ENCODE measurements around the gene ATXN7L3. TPM values are rescaled to one million over a fixed set of nuclear protein-coding genes. Genes with fewer than 3 reads are reported as not detected.

The ATXN7L3 gene
- total and polyA plus RNA-seq, 12 donors, result 19.6 to 81.4 (median 48.0) TPM

- Histone ChIP-seq H3K4me3 (peak overlapping the region; percentile 54 to 81 (median 62)), H3K36me3 (replicated peaks in 1 of 2) (peaks cover 0 to 10% of the 10 kb centered on the region in 2 donors), H3K27ac (peak overlapping the region; percentile 80 to 100 (median 99)), H3K27me3 (no peaks in the 10 kb centered on the region), H3K9me3 (replicated peaks in 1 of 3) (no peaks in the 10 kb centered on the region), H3K4me1 (replicated peaks in 1 of 2) (peaks cover 20 to 41% of the 10 kb centered on the region in 2 donors)
- WGBS, 4 donors, result 0% methylated on average over 58 to 106 of the region's 108 CpGs
- intact Hi-C loops (cut with DNase I), result no loop called here
- DNase-seq, result peak; percentile 57 to 71 (median 69)
- TF ChIP-seq POLR2A (IDR thresholded peaks at IDR 0.05) (peak; percentile 23 to 28), CTCF (IDR thresholded peaks at IDR 0.05) (no peak)
These were observed 20.8 kb upstream of the ATXN7L3 start for GRCh38 chr17:44220213-44221083.

GRCh38 chr17:44219616-44220212, 20.0 kb upstream of the ATXN7L3 start, which contains the start of gene UBTF:
UBTF (minus strand) TSS chr17:44219675; CDS start chr17:44218229, 1,446 bp downstream.
- intact Hi-C loops (cut with DNase I), result loop anchor here (2.0 kb wide), 2 partner anchors 105 to 107 kb away; partner anchors contain the start of gene SLC25A39 (in 1 of the 2)

GRCh38 chr17:44219108-44219615, 19.5 kb upstream of the ATXN7L3 start:
- Histone ChIP-seq H3K27me3 (no peaks in the 10 kb centered on the region), H3K4me3 (peak overlapping the region in 2 of 4 donors; percentile 58 to 81), H3K36me3 (replicated peaks in 1 of 2) (peaks cover 0 to 23% of the 10 kb centered on the region in 2 donors), H3K9me3 (replicated peaks in 1 of 3) (no peaks in the 10 kb centered on the region), H3K27ac (peak overlapping the region; percentile 82 to 100 (median 99)), H3K4me1 (replicated peaks in 1 of 2) (peaks cover 20 to 39% of the 10 kb centered on the region in 2 donors)
- intact Hi-C loops (cut with DNase I), result loop anchor here (2.0 kb wide), 2 partner anchors 106 to 108 kb away; partner anchors contain the start of gene SLC25A39 (in 1 of the 2)
- TF ChIP-seq CTCF (IDR thresholded peaks at IDR 0.05) (peak in 4 of 6 experiments; percentile 15 to 82 (median 58)), POLR2A (IDR thresholded peaks at IDR 0.05) (peak in 1 of 2 donors; percentile 79)
- 0 to 2% (median 1%) methylated on average over 16 to 73 of the region's 73 CpGs for WGBS, 4 donors
- DNase-seq, result peak in 6 of 7 donors; percentile 57 to 75 (median 70)

More at GRCh38 chr17:44219616-44220212, 20.0 kb upstream of the ATXN7L3 start, which contains the start of gene UBTF:
- TF ChIP-seq POLR2A (IDR thresholded peaks at IDR 0.05), result peak in 1 of 2 donors; percentile 27
- no peak for TF ChIP-seq CTCF (IDR thresholded peaks at IDR 0.05)
- Histone ChIP-seq H3K36me3 (replicated peaks in 1 of 2) (peaks cover 0 to 18% of the 10 kb centered on the region in 2 donors), H3K9me3 (replicated peaks in 1 of 3) (no peaks in the 10 kb centered on the region), H3K27ac (peak within 1 kb of the TSS; percentile 82 to 100 (median 99)), H3K4me1 (replicated peaks in 1 of 2) (peaks cover 20 to 41% of the 10 kb centered on the region in 2 donors), H3K4me3 (peak within 1 kb of the TSS; percentile 54 to 81 (median 62)), H3K27me3 (no peaks in the 10 kb centered on the region)
- DNase-seq, result peak; percentile 72 to 82 (median 74)
- 0 to 1% (median 1%) methylated on average over 11 to 75 of the region's 76 CpGs; no CpG with 5 or more reads in 1 of the 4 donors for WGBS, 4 donors
